ENCODE results near the gene PTPRZ1.

- no peak for TF ChIP-seq CTCF (IDR thresholded peaks at IDR 0.05; ENCODE audit: low read depth, low read length, missing input control)
- TF ChIP-seq EGR1 (IDR thresholded peaks at IDR 0.05; ENCODE audit: low read depth in 2 of 2), result no peak
- no peak for TF ChIP-seq TAF1 (conservative IDR thresholded peaks at IDR 0.05)
- no peak for TF ChIP-seq YY1 (IDR thresholded peaks at IDR 0.05)
- TF ChIP-seq JUND (IDR thresholded peaks at IDR 0.05), result no peak
- no peak for TF ChIP-seq SP1 (IDR thresholded peaks at IDR 0.05)
- no peak for TF ChIP-seq REST (IDR thresholded peaks at IDR 0.05)
- no peak for TF ChIP-seq FOXA1 (IDR thresholded peaks at IDR 0.05)
- TF ChIP-seq MAX (IDR thresholded peaks at IDR 0.05), result no peak
- no peak for TF ChIP-seq RAD21 (IDR thresholded peaks at IDR 0.05)
- no peak for TF ChIP-seq HNF4A (conservative IDR thresholded peaks at IDR 0.05)
Observed at GRCh38 chr7:121874298-121874697, 1.3 kb downstream of the PTPRZ1 start.
